ENCODE results near the gene HS3ST1. TPM values are rescaled to one million over a fixed set of nuclear protein-coding genes. Genes with fewer than 3 reads are reported as not detected.

Gene HS3ST1
- total RNA-seq, 2 donors from 2014 or later = 1.3 to 2.8 TPM

- no peaks in the 10 kb centered on the region for H3K27me3 ChIP-seq (ENCODE audit: control insufficient read depth, insufficient read depth, low read length, poor library complexity, severe bottlenecking)
- H3K9me3 ChIP-seq (ENCODE audit: control insufficient read depth, low read length) = peaks cover 2% of the 10 kb centered on the region
- H3K27ac Mint-ChIP-seq = no peak overlapping the region
- H3K36me3 Mint-ChIP-seq (ENCODE audit: low read depth) = peaks cover 7% of the 10 kb centered on the region
- TF ChIP-seq CTCF (conservative IDR thresholded peaks at IDR 0.05) = no peak
- no peaks in the 10 kb centered on the region for H3K27me3 Mint-ChIP-seq (ENCODE audit: insufficient read depth)
- no peak overlapping the region for H3K27ac ChIP-seq (ENCODE audit: low read depth, low read length)
- H3K9me3 Mint-ChIP-seq = peaks cover 3% of the 10 kb centered on the region
- peaks cover 5% of the 10 kb centered on the region for H3K4me1 Mint-ChIP-seq
- H3K4me3 Mint-ChIP-seq = no peak overlapping the region
- no peak overlapping the region for H3K4me3 ChIP-seq (ENCODE audit: low read length)
- no peak overlapping the region for H3K9ac ChIP-seq (ENCODE audit: extremely low read depth, low read length, poor library complexity, severe bottlenecking)
- no peaks in the 10 kb centered on the region for H3K36me3 ChIP-seq (ENCODE audit: control insufficient read depth, insufficient read depth, low read length)
- DNase-seq = no peak
- no peaks in the 10 kb centered on the region for H3K4me1 ChIP-seq (ENCODE audit: control insufficient read depth, insufficient read depth, low read length)
Observed at GRCh38 chr4:11359591-11359990, 69.1 kb downstream of the HS3ST1 start.

GRCh38 chr4:11355226-11355625 is 73.5 kb downstream of the HS3ST1 start:
- Mint-ChIP-seq H3K4me3 (no peak overlapping the region), H3K36me3 (ENCODE audit: low read depth) (peaks cover 8% of the 10 kb centered on the region), H3K27ac (no peak overlapping the region), H3K9me3 (peaks cover 5% of the 10 kb centered on the region), H3K27me3 (ENCODE audit: insufficient read depth) (no peaks in the 10 kb centered on the region), H3K4me1 (peaks cover 5% of the 10 kb centered on the region)
- H3K27me3 ChIP-seq (ENCODE audit: control insufficient read depth, insufficient read depth, low read length, poor library complexity, severe bottlenecking) = no peaks in the 10 kb centered on the region
- peak; percentile 54 for DNase-seq
- H3K36me3 ChIP-seq (ENCODE audit: control insufficient read depth, insufficient read depth, low read length) = no peaks in the 10 kb centered on the region
- TF ChIP-seq CTCF (conservative IDR thresholded peaks at IDR 0.05) = no peak
- H3K4me3 ChIP-seq (ENCODE audit: low read length) = peak overlapping the region; percentile 49
- no peak overlapping the region for H3K9ac ChIP-seq (ENCODE audit: extremely low read depth, low read length, poor library complexity, severe bottlenecking)
- no peak overlapping the region for H3K27ac ChIP-seq (ENCODE audit: low read depth, low read length)
- no peaks in the 10 kb centered on the region for H3K4me1 ChIP-seq (ENCODE audit: control insufficient read depth, insufficient read depth, low read length)
- WGBS, 2 experiments (ENCODE audit: insufficient coverage in 1 of 2, insufficient read length in 1 of 2) = 78 to 91% methylated on average over 2 to 8 of the region's 8 CpGs
- H3K9me3 ChIP-seq (ENCODE audit: control insufficient read depth, low read length) = peaks cover 5% of the 10 kb centered on the region

- Mint-ChIP-seq H3K27ac (no peak overlapping the region), H3K4me1 (peaks cover 5% of the 10 kb centered on the region), H3K4me3 (no peak overlapping the region), H3K36me3 (ENCODE audit: low read depth) (peaks cover 8% of the 10 kb centered on the region), H3K9me3 (peaks cover 5% of the 10 kb centered on the region), H3K27me3 (ENCODE audit: insufficient read depth) (no peaks in the 10 kb centered on the region)
- 91 to 93% methylated on average over 5 of the region's 5 CpGs for WGBS, 2 experiments (ENCODE audit: insufficient coverage in 1 of 2, insufficient read length in 1 of 2)
- no peaks in the 10 kb centered on the region for H3K4me1 ChIP-seq (ENCODE audit: control insufficient read depth, insufficient read depth, low read length)
- DNase-seq = no peak
- no peaks in the 10 kb centered on the region for H3K27me3 ChIP-seq (ENCODE audit: control insufficient read depth, insufficient read depth, low read length, poor library complexity, severe bottlenecking)
- H3K36me3 ChIP-seq (ENCODE audit: control insufficient read depth, insufficient read depth, low read length) = no peaks in the 10 kb centered on the region
- H3K4me3 ChIP-seq (ENCODE audit: low read length) = no peak overlapping the region
- H3K9me3 ChIP-seq (ENCODE audit: control insufficient read depth, low read length) = peaks cover 5% of the 10 kb centered on the region
- H3K27ac ChIP-seq (ENCODE audit: low read depth, low read length) = no peak overlapping the region
- no peak overlapping the region for H3K9ac ChIP-seq (ENCODE audit: extremely low read depth, low read length, poor library complexity, severe bottlenecking)
- TF ChIP-seq CTCF (conservative IDR thresholded peaks at IDR 0.05) = no peak
Observed at GRCh38 chr4:11354531-11354930, 74.2 kb downstream of the HS3ST1 start.
